ENCODE measurements around the gene SELP.

The SELP gene

GRCh38 chr1:169576241-169576934 lies 53.5 kb downstream of the SELP start:
- no peak for DNase-seq (ENCODE audit: low spot score)

GRCh38 chr1:169574336-169574735 lies 55.6 kb downstream of the SELP start:
- no peak for DNase-seq (ENCODE audit: low spot score)

- no peak for DNase-seq (ENCODE audit: low spot score)
Measured at GRCh38 chr1:169572187-169572586, 57.7 kb downstream of the SELP start.

- DNase-seq (ENCODE audit: low spot score), result no peak
Measured at GRCh38 chr1:169571450-169571849, 58.5 kb downstream of the SELP start.

- no peak for DNase-seq (ENCODE audit: low spot score)
Measured at GRCh38 chr1:169570172-169570574, 59.8 kb downstream of the SELP start.

- no peak for DNase-seq (ENCODE audit: low spot score)
Measured at GRCh38 chr1:169568497-169568896, 61.4 kb downstream of the SELP start.

GRCh38 chr1:169565335-169566271 lies 64.3 kb downstream of the SELP start:
- DNase-seq (ENCODE audit: low spot score), result no peak

- no peak for DNase-seq (ENCODE audit: low spot score)
Measured at GRCh38 chr1:169563650-169564049, 66.3 kb downstream of the SELP start.

- DNase-seq (ENCODE audit: low spot score), result no peak
Measured at GRCh38 chr1:169563019-169563615, 66.8 kb downstream of the SELP start.

- no peak for DNase-seq (ENCODE audit: low spot score)
Measured at GRCh38 chr1:169561692-169562091, 68.2 kb downstream of the SELP start.

GRCh38 chr1:169557131-169557530 lies 72.8 kb downstream of the SELP start:
- no peak for DNase-seq (ENCODE audit: low spot score)

GRCh38 chr1:169550294-169550693 lies 79.6 kb downstream of the SELP start:
- DNase-seq (ENCODE audit: low spot score), result peak; percentile 8

- no peak for DNase-seq (ENCODE audit: low spot score)
Measured at GRCh38 chr1:169548282-169548681, 81.6 kb downstream of the SELP start.

GRCh38 chr1:169546087-169546995 lies 83.6 kb downstream of the SELP start:
- peak; percentile 60 for DNase-seq (ENCODE audit: low spot score)

- no peak for DNase-seq (ENCODE audit: low spot score)
Measured at GRCh38 chr1:169545472-169545871, 84.5 kb downstream of the SELP start.

GRCh38 chr1:169538998-169539871 lies 90.7 kb downstream of the SELP start:
- DNase-seq (ENCODE audit: low spot score), result no peak
